ENCODE data around the gene USP15.

DNA sequence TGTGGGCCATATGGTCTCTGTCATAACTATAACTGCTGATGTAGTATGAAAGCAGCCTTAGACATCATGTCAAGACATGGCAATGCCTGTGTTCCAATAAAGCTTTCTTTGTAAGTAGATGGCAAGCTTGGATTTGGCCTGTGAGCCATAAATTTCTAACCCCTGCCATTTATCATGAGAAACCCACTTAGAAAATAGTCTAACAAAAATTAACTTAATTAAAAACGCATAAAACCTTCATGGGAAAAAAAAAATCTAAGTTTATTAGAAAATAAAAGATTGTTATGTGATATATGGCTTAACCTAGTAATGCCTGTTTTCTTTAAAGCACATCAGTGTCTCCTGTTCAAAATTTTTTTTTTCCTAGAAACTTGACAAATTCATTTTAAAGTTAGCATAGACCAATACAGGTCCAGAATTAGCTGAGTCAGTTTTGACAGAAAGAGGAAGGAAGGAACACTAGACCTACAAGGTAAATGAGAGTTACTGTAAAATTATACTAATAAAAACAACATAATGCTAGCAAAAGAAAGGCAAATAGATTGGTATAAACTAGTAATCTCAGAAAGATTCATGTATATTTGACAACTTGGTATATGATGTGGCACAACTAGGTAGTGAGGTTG lies 68.2 kb downstream of the USP15 start:
- TF ChIP-seq CTCF (IDR thresholded peaks at IDR 0.05; ENCODE audit: insufficient read depth, low read length) (no peak), GABPA (IDR thresholded peaks at IDR 0.05; ENCODE audit: low read depth) (no peak), POLR2AphosphoS5 (IDR thresholded peaks at IDR 0.05; ENCODE audit: low read depth) (no peak)
- TF ChIP-seq, protein P1, sequence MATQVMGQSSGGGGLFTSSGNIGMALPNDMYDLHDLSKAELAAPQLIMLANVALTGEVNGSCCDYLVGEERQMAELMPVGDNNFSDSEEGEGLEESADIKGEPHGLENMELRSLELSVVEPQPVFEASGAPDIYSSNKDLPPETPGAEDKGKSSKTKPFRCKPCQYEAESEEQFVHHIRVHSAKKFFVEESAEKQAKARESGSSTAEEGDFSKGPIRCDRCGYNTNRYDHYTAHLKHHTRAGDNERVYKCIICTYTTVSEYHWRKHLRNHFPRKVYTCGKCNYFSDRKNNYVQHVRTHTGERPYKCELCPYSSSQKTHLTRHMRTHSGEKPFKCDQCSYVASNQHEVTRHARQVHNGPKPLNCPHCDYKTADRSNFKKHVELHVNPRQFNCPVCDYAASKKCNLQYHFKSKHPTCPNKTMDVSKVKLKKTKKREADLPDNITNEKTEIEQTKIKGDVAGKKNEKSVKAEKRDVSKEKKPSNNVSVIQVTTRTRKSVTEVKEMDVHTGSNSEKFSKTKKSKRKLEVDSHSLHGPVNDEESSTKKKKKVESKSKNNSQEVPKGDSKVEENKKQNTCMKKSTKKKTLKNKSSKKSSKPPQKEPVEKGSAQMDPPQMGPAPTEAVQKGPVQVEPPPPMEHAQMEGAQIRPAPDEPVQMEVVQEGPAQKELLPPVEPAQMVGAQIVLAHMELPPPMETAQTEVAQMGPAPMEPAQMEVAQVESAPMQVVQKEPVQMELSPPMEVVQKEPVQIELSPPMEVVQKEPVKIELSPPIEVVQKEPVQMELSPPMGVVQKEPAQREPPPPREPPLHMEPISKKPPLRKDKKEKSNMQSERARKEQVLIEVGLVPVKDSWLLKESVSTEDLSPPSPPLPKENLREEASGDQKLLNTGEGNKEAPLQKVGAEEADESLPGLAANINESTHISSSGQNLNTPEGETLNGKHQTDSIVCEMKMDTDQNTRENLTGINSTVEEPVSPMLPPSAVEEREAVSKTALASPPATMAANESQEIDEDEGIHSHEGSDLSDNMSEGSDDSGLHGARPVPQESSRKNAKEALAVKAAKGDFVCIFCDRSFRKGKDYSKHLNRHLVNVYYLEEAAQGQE (IDR thresholded peaks at IDR 0.05; ENCODE audit: insufficient replicate concordance, low read depth), result no peak

All from HL-60 (cell line).